Neural cell (in vitro differentiated cells): Measurements from ENCODE around the gene STK36.

Experiments used
- CTCF ChIP-seq: fragments of 450-650 bp; IDR thresholded peaks from 2 replicates; pipeline ENCODE4 v1.5.1; 2014; ENCODE audit warnings: antibody characterized with exemption, mild to moderate bottlenecking, moderate library complexity; ENCODE audit not compliant: poor library complexity, severe bottlenecking
- EP300 ChIP-seq: fragments of 450-650 bp; conservative IDR thresholded peaks from 2 replicates; pipeline ENCODE4 v1.6.1; 2014; ENCODE audit warnings: antibody characterized with exemption, mild to moderate bottlenecking, moderate library complexity; ENCODE audit not compliant: poor library complexity, severe bottlenecking
- EZH2 ChIP-seq: fragments of 200-600, 300-800 bp; shearing (Covaris generic), sonication (generic); IDR thresholded peaks from 2 replicates; pipeline ENCODE4 v1.6.1; 2014; ENCODE audit warnings: antibody characterized with exemption, low read length, borderline replicate concordance, mild to moderate bottlenecking; ENCODE audit not compliant: insufficient read depth, poor library complexity, severe bottlenecking
- POLR2AphosphoS5 ChIP-seq: IDR thresholded peaks from 2 replicates; pipeline ENCODE4 v1.6.1; 2012
- REST ChIP-seq: IDR thresholded peaks from 2 replicates; pipeline ENCODE4 v1.6.1; 2012; ENCODE audit warnings: borderline replicate concordance
- SMC3 ChIP-seq: fragments of 450-650 bp; conservative IDR thresholded peaks from 2 replicates; pipeline ENCODE4 v1.6.1; 2014; ENCODE audit warnings: antibody characterized with exemption, mild to moderate bottlenecking, moderate library complexity; ENCODE audit not compliant: poor library complexity
- TAF1 ChIP-seq: IDR thresholded peaks from 2 replicates; pipeline ENCODE4 v1.6.1; 2012; ENCODE audit warnings: low read depth

- no peak for TF ChIP-seq CTCF
- no peak for TF ChIP-seq TAF1
- TF ChIP-seq POLR2AphosphoS5, result no peak
- no peak for TF ChIP-seq REST
- TF ChIP-seq EP300, result no peak
- TF ChIP-seq EZH2, result no peak
- TF ChIP-seq SMC3, result no peak
These were observed 75.1 kb downstream of the STK36 start for GRCh38 chr2:218746960-218747359.
